Activated CD4-positive, alpha-beta T cell treated with anti-CD3 and anti-CD28 coated beads, Interleukin-2, amount 10 ng/mL, durations not matched to agents 24 days and 14 days (primary cell): Measurements from ENCODE around the gene PPP3CB. TPM values are rescaled to one million over a fixed set of nuclear protein-coding genes. Genes with fewer than 3 reads are reported as not detected.
"Not testable (repeated sequence)": the region's sequence is repeated elsewhere in the genome, so short reads cannot be mapped to it uniquely, and the experiment has no call there.

Experiments used
- DNase-seq: peaks from one replicate; pipeline ENCODE4 v3.0.0; 2022
- H3K27ac Mint-ChIP-seq: one replicate; pipeline ENCODE4 v1.8.0; 2022; ENCODE audit warnings: mild to moderate bottlenecking, mixed read lengths
- H3K27me3 Mint-ChIP-seq: one replicate; pipeline ENCODE4 v1.8.0; 2022; ENCODE audit warnings: mixed read lengths
- H3K36me3 Mint-ChIP-seq: one replicate; pipeline ENCODE4 v1.8.0; 2022; ENCODE audit warnings: low read depth, mild to moderate bottlenecking, mixed read lengths
- H3K4me1 Mint-ChIP-seq: one replicate; pipeline ENCODE4 v1.8.0; 2021; ENCODE audit warnings: mixed read lengths
- H3K4me3 Mint-ChIP-seq: one replicate; pipeline ENCODE4 v1.8.0; 2022; ENCODE audit warnings: mild to moderate bottlenecking, moderate library complexity, mixed read lengths
- H3K9me3 Mint-ChIP-seq: one replicate; pipeline ENCODE4 v1.8.0; 2021; ENCODE audit warnings: mixed read lengths
- intact Hi-C: fragments of 100-400 bp; cut with micrococcal nuclease; formaldehyde crosslinking; loops from one replicate; pipeline ENCODE4 v1.15.1; 2023
- total RNA-seq: library from RNA; stranded (reverse); gene quantifications from 2 replicates; pipeline ENCODE4 v1.2.3, GENCODE V29; 2022

PPP3CB gene
- total RNA-seq, 1 donor from 2014 or later: 43.6 TPM

GRCh38 chr10:73398024-73398423, 97.8 kb downstream of the PPP3CB start:
- H3K4me3 Mint-ChIP-seq: no peak overlapping the region
- no peak overlapping the region for H3K27ac Mint-ChIP-seq
- H3K4me1 Mint-ChIP-seq: peaks cover 3% of the 10 kb centered on the region
- peaks cover 50% of the 10 kb centered on the region for H3K36me3 Mint-ChIP-seq
- H3K9me3 Mint-ChIP-seq: no peaks in the 10 kb centered on the region
- DNase-seq: no peak
- intact Hi-C loops: no loop called here
- no peaks in the 10 kb centered on the region for H3K27me3 Mint-ChIP-seq

- H3K4me3 Mint-ChIP-seq, H3K27ac Mint-ChIP-seq, H3K9me3 Mint-ChIP-seq, H3K4me1 Mint-ChIP-seq, DNase-seq, intact Hi-C loops, H3K27me3 Mint-ChIP-seq: not testable (repeated sequence)
- H3K36me3 Mint-ChIP-seq: peaks cover 64% of the 10 kb centered on the region
Observed at GRCh38 chr10:73394325-73394724, 101.5 kb downstream of the PPP3CB start.

- Mint-ChIP-seq H3K27ac (no peak overlapping the region), H3K36me3 (peaks cover 62% of the 10 kb centered on the region), H3K9me3 (no peaks in the 10 kb centered on the region), H3K4me1 (peaks cover 3% of the 10 kb centered on the region), H3K4me3 (no peak overlapping the region), H3K27me3 (no peaks in the 10 kb centered on the region)
- no peak for DNase-seq
- intact Hi-C loops: no loop called here
Observed at GRCh38 chr10:73388228-73388627, 107.6 kb downstream of the PPP3CB start.

- H3K36me3 Mint-ChIP-seq: peaks cover 58% of the 10 kb centered on the region
- no peak for DNase-seq
- H3K4me3 Mint-ChIP-seq: no peak overlapping the region
- H3K27me3 Mint-ChIP-seq: no peaks in the 10 kb centered on the region
- peaks cover 2% of the 10 kb centered on the region for H3K4me1 Mint-ChIP-seq
- intact Hi-C loops: no loop called here
- H3K27ac Mint-ChIP-seq: no peak overlapping the region
- no peaks in the 10 kb centered on the region for H3K9me3 Mint-ChIP-seq
Observed at GRCh38 chr10:73386583-73386982, 109.2 kb downstream of the PPP3CB start.

Other genes starting within 250 kb of the PPP3CB start
- gene DNAJC9, start 248.8 kb downstream of the PPP3CB start, total RNA-seq: 54.2 and 56.6 TPM in 2 replicates
- gene MRPS16, start 243.4 kb downstream of the PPP3CB start, total RNA-seq: 164 TPM in 2 replicates
- 0.17 and 0.33 TPM in 2 replicates for gene CFAP70, start 137.2 kb downstream of the PPP3CB start, total RNA-seq
- 169 and 171 TPM in 2 replicates for gene ANXA7, start 82.0 kb downstream of the PPP3CB start, total RNA-seq
- gene MSS51, start 62.5 kb downstream of the PPP3CB start, total RNA-seq: 2.5 and 2.8 TPM in 2 replicates
- gene USP54, start 95.3 kb upstream of the PPP3CB start, total RNA-seq: 7.3 and 7.8 TPM in 2 replicates
- not detected in 2 replicates for gene MYOZ1, start 145.4 kb upstream of the PPP3CB start, total RNA-seq
- 0.05 TPM in 1 of 2 replicates, not detected in the other for gene SYNPO2L, start 160.0 kb upstream of the PPP3CB start, total RNA-seq
- gene AGAP5, start 202.1 kb upstream of the PPP3CB start, total RNA-seq: 10.1 and 13.9 TPM in 2 replicates
- gene SEC24C, start 248.3 kb upstream of the PPP3CB start, total RNA-seq: 106 TPM in 2 replicates